Fibroblast of gingiva (primary cell): ENCODE results near the gene FMN1.

ENCODE experiments used
- DNase-seq: peaks from one replicate; pipeline ENCODE4 v3.0.0-alpha.2; 2011; ENCODE audit warnings: low read depth

The FMN1 gene

GRCh38 chr15:33057845-33058244, 136.7 kb downstream of the FMN1 start:
- DNase-seq: no peak

GRCh38 chr15:33055962-33056361, 138.6 kb downstream of the FMN1 start:
- DNase-seq: no peak

GRCh38 chr15:33051528-33051927, 143.0 kb downstream of the FMN1 start:
- DNase-seq: no peak

- no peak for DNase-seq
These were observed 146.3 kb downstream of the FMN1 start for GRCh38 chr15:33048255-33048654.

GRCh38 chr15:33047077-33047476, 147.4 kb downstream of the FMN1 start:
- DNase-seq: no peak

GRCh38 chr15:33046329-33046728, 148.2 kb downstream of the FMN1 start:
- no peak for DNase-seq

GRCh38 chr15:33045066-33045810, 149.3 kb downstream of the FMN1 start:
- peak; percentile 89 for DNase-seq

- no peak for DNase-seq
These were observed 149.9 kb downstream of the FMN1 start for GRCh38 chr15:33044598-33044997.

- no peak for DNase-seq
These were observed 150.9 kb downstream of the FMN1 start for GRCh38 chr15:33043636-33044035.

GRCh38 chr15:33040496-33040895, 154.0 kb downstream of the FMN1 start:
- no peak for DNase-seq

- no peak for DNase-seq
These were observed 159.9 kb downstream of the FMN1 start for GRCh38 chr15:33034588-33034987.

GRCh38 chr15:33032053-33032452, 162.5 kb downstream of the FMN1 start:
- DNase-seq: peak; percentile 16

- DNase-seq: peak; percentile 47
These were observed 163.1 kb downstream of the FMN1 start for GRCh38 chr15:33031324-33031821.

- no peak for DNase-seq
These were observed 164.2 kb downstream of the FMN1 start for GRCh38 chr15:33030315-33030714.

GRCh38 chr15:33029109-33029652, 165.3 kb downstream of the FMN1 start:
- peak; percentile 45 for DNase-seq

- peak; percentile 27 for DNase-seq
These were observed 166.0 kb downstream of the FMN1 start for GRCh38 chr15:33028495-33028894.

GRCh38 chr15:33027306-33028035, 167.0 kb downstream of the FMN1 start:
- DNase-seq: no peak

- DNase-seq: no peak
These were observed 167.9 kb downstream of the FMN1 start for GRCh38 chr15:33026614-33027013.

- DNase-seq: peak; percentile 76
These were observed 171.9 kb downstream of the FMN1 start for GRCh38 chr15:33022629-33023028.

- DNase-seq: peak; percentile 56
These were observed 172.6 kb downstream of the FMN1 start for GRCh38 chr15:33021806-33022389.

- no peak for DNase-seq
These were observed 175.0 kb downstream of the FMN1 start for GRCh38 chr15:33019354-33019981.

GRCh38 chr15:33016405-33017024, 178.0 kb downstream of the FMN1 start:
- DNase-seq: no peak
